Ishikawa (cell line): ENCODE measurements around the gene CD300LF.

Source experiments
- CEBPB ChIP-seq: IDR thresholded peaks from 2 replicates; pipeline ENCODE4 v1.6.1; 2012
- REST ChIP-seq: IDR thresholded peaks from 2 replicates; pipeline ENCODE4 v1.6.1; 2012; ENCODE audit warnings: low read depth, mild to moderate bottlenecking
- YY1 ChIP-seq: IDR thresholded peaks from 2 replicates; pipeline ENCODE4 v1.6.1; 2012; ENCODE audit warnings: low read depth
- TF ChIP-seq, protein P1 (sequence below): IDR thresholded peaks from 2 replicates; pipeline ENCODE4 v1.6.1; 2012

DNA sequence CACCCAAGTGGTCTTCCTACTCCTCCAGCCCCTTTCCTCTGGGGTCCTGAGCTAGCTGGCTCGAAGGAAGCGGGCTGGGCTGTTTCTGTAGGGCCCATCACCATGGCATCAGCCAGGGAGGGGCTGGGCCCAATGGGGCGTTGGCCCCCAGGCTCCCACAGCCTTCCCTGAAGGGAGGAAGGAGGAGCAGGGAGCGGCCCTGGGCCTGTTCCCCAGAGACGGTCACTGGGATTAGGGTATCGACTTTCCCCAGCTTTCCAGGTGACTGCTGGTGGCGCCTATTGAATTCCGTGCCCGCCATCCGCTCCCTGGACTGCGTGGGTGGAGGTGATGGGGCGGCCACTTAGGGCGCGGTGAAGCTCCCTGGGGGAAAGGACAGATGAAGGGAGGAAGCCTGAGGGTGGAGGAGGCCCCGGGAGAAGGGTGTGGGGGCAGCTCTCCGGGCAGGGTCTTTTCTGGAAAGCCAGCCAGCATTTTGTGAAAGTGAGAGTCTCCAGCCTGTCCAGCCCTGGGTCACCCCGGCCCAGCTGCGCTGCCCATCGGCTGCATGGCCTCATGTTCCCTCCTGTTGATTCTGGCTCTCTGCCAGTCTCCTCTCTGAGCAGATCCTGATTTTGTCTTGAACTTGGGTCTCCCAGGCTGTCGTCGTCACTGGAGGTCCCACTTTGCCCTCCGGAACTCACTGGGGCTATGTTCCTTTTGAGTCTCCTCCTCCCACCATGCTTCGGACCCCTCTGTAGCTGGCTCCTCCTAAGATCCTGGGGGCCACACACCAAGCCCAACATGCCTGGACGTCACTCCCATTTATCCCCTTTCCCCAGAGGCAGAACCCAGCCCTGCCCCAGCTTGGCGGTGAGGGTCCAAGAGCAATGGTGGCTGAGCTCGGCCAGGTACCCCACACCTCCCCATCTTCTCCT is 45.5 kb upstream of the CD300LF start:
- TF ChIP-seq REST (no peak), CEBPB (no peak; the same call in 1 of the 2 replicates), YY1 (0 out of 2 replicates have a peak, but pooled peaks have one; percentile 32)
- TF ChIP-seq, protein P1, sequence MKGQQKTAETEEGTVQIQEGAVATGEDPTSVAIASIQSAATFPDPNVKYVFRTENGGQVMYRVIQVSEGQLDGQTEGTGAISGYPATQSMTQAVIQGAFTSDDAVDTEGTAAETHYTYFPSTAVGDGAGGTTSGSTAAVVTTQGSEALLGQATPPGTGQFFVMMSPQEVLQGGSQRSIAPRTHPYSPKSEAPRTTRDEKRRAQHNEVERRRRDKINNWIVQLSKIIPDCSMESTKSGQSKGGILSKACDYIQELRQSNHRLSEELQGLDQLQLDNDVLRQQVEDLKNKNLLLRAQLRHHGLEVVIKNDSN: no peak
